Suppressor macrophage (primary cell): ENCODE data around the gene CCT4.
"Not testable (repeated sequence)": the region's sequence is repeated elsewhere in the genome, so short reads cannot be mapped to it uniquely, and the experiment has no call there.

Source experiments
- DNase-seq, 4 experiments: peaks; one replicate each; pipeline ENCODE4 v3.0.0-alpha.2; 2020 to 2022
- total RNA-seq, 17 experiments: gene quantifications; one replicate each; lab custom pipeline; 2026; ENCODE audit warnings: mixed read lengths in 6 of 17, inconsistent platforms in 3 of 17; lab: John Stamatoyannopoulos, UW

CCT4 gene
- total RNA-seq: 109 to 209 (median 166) reads per million in 17 experiments

GRCh38 chr2:61888267-61889055 is at the start of gene CCT4:
CCT4 (minus strand) TSS chr2:61888656; CDS start chr2:61888507, 149 bp downstream.
- peak; percentile 89 to 95 (median 93) for DNase-seq

- no peak for DNase-seq
These were observed 49.4 kb upstream of the CCT4 start for GRCh38 chr2:61937886-61938285.

DNA sequence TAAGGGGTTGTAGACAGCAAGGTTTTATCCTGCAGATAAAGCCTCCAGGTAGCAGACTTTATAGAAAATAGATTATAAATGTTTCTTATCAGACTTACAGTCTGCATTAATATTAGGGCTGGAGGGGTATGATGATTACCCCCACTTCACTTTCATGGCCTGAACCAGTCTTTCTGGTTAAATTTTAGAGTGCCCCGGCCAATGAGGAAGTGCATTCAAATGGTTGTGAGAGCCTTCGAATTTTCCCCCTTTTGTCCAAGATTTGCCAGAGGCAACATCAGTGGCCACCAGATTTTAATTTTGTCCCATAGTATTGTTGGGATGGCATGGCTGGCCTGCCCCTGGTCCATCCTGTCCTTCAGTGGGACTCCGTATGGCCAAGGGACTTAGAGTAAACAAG is 48.6 kb upstream of the CCT4 start:
- no peak for DNase-seq

GRCh38 chr2:61928826-61929461 is 40.5 kb upstream of the CCT4 start:
- DNase-seq: no peak

DNA sequence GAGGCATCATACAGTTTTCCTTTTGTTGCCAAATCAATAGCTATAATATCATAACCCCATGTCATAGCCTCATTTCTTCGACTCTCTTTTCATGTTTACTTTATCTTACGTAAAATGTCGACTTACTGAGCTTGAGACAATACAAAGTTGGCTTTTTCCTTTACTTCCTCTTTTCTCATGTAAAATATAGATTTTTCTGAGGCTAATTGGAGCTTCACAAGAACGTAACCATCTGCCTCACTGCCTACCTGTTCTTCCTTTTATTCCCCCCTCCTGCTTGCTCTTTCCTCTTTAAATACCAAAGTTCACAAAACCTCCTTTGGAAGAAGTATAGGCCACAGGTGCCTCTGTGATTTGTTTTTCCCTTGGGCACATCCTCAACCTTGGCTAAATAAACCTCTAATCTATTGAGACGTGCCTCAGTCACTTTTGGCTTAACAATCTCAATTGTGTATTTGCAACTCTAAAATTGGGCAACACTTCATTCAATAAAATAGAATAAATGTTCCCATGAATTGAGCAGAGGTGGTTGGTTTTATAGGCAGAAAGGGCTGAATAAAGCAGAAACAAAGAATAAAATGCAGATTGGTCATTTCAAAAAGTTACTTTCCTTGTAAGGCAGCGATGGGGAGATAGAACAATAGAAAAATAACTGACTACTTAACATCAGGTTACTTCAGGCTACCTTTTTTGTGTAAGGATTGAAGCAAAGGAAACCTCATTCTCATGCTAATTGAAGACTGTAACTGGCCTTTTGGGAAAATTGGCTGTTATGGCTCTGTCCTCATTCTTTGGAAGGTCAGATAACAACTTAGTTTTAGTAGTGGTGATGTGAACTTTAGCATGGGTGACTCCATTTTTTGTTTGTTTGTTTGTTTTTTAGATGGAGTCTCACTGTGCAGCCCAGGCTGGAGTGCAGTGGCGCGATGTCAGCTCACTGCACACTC is 38.3 kb upstream of the CCT4 start:
- DNase-seq: peak in 2 of 4 experiments; percentile 21 to 36

GRCh38 chr2:61924895-61925663 is 36.6 kb upstream of the CCT4 start:
- no peak for DNase-seq

DNA sequence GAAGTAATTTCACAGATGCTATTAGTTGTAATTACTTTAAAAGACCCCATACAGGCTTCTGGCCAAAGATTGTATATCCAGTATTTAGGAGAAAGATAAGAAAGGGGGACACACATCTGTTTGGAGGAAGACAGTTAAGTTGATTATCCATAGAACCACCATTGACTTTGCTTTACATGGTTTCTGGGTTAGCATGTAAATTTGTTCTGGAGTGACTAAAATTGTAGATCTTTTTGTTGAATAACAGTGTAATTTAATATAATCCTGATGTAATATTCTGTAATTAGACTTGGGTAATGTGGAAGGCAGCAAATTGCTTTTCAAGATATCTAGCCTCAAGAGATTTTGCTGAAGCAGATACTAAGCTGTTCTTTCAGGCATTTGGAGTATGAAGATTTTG is 34.3 kb upstream of the CCT4 start:
- no peak for DNase-seq

- DNase-seq: no peak
These were observed 32.1 kb upstream of the CCT4 start for GRCh38 chr2:61920548-61920947.

GRCh38 chr2:61914794-61915193 is 26.3 kb upstream of the CCT4 start:
- DNase-seq: not testable (repeated sequence)

GRCh38 chr2:61911510-61911909 is 23.1 kb upstream of the CCT4 start:
- DNase-seq: peak in 2 of 4 experiments; percentile 8 to 17

DNA sequence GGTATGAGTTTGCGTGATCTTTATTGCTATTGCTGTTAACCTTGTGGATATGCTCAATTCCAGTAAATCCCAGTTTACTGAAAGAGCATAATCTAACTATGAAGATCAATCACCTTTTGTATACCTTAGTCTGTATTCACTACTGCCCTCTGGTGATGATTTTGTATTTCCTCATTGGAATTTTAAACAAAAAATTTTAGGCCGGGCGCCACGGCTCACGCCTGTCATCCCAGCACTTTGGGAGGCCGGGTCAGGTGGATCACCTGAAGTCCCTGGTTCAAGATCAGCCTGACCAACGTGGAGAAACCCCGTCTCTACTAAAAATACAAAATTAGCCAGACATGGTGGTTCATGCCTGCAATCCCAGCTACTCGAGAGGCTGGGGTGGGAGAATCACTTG is 22.1 kb upstream of the CCT4 start:
- peak in 2 of 4 experiments; percentile 8 to 20 for DNase-seq

DNA sequence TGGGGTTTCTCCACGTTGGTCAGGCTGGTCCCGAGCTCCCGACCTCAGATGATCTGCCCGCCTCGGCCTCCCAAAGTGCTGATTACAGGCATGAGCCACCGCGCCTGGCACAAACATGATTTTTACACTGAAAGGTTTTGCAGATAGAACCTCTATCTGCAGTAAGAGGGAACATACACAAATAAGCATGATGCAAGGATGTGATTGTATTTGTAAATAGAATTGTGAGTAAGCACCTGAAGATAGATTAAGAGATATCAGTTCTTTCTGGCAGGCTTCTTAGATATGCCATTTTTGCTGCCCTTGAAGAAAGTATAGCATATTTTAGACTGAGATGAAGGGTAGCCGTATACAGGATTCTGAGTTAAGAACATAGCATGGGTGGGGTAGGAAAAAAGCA is 20.7 kb upstream of the CCT4 start:
- no peak for DNase-seq

DNA sequence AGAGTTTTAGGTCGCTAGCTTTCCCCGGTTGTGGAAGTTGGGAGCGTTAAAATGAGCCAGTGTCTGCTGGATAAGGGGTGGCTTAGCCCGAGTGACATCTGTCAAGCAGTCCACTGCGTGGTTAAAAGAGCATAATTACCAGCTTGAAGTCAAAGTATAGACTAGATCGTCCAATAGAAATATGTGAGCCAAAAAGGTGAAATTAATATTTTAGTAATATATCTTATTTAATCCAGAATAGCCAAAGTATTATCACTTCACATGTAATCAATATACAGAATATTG is 17.7 kb upstream of the CCT4 start:
- no peak for DNase-seq

GRCh38 chr2:61905372-61906185 is 17.1 kb upstream of the CCT4 start, which contains the start of gene COMMD1:
COMMD1 (plus strand) TSS chr2:61905674; CDS start chr2:61905679, 5 bp downstream.
- peak; percentile 85 to 94 (median 89) for DNase-seq

DNA sequence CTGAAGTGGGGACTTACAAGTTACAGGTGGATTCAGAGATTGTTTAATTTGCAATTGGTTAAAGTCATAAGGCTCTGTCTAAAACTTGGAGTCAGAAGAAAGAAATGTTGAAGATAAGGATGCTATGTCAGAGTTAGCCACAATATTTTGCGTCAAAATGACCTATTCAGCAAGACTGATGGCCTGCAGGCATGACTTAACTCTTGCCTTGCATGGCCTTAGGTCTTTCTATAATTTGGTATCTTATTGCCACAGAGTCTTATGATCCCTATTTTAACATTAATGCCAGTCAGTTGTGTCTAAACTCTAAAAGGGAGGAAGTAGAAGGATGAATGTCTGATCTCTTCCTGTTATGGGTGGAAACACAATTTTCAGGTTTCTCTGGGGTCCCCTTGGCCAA is 11.8 kb upstream of the CCT4 start:
- DNase-seq: peak; percentile 32 to 78 (median 50)

- peak; percentile 4 to 31 (median 19) for DNase-seq
These were observed 10.4 kb upstream of the CCT4 start for GRCh38 chr2:61898810-61899209.

GRCh38 chr2:61887717-61888266 is 664 bp downstream of the CCT4 start:
- peak; percentile 47 to 60 (median 50) for DNase-seq

GRCh38 chr2:61885896-61886603 is 2.4 kb downstream of the CCT4 start:
- DNase-seq: no peak

- no peak for DNase-seq
These were observed 5.6 kb downstream of the CCT4 start for GRCh38 chr2:61882850-61883249.

DNA sequence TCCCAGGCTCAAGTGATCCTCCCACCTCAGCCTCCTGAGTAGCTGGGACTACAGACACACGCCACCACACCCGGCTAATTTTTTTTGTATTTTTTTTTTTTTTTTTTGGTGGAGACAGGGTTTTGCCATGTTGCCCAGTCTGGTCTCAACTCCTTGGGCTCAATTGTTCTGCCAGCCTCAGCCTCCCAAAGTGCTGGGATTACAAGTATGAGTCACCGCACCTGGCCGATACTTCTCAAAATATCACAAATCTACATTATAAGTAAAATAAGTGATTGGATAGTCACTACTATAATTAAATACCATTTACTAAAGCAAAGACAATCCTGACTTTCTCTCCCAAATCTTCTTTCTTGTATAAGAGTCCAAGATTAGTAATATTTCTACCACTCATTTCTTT is 9.1 kb downstream of the CCT4 start:
- not testable (repeated sequence) for DNase-seq
